Skeletal muscle satellite cell (primary cell): ENCODE results near the gene PDC. TPM values are rescaled to one million over a fixed set of nuclear protein-coding genes. Genes with fewer than 3 reads are reported as not detected.
A peak's percentile ranks its signal among the peaks of the same experiment; 100 is the strongest.

ENCODE experiments used
- H3K27me3 ChIP-seq: 2 replicates; pipeline ENCODE4 v1.7.0; 2013; ENCODE audit warnings: low read length; ENCODE audit not compliant: control insufficient read depth, insufficient read depth
- H3K36me3 ChIP-seq: 2 replicates; pipeline ENCODE4 v1.7.0; 2013; ENCODE audit warnings: mild to moderate bottlenecking, control low read depth, low read length; ENCODE audit not compliant: insufficient read depth
- H3K4me1 ChIP-seq: 2 replicates; pipeline ENCODE4 v1.7.0; 2013; ENCODE audit warnings: low read length; ENCODE audit not compliant: control insufficient read depth, insufficient read depth
- H3K4me2 ChIP-seq: 2 replicates; pipeline ENCODE4 v1.7.0; 2013; ENCODE audit warnings: mild to moderate bottlenecking, low read length
- H3K4me3 ChIP-seq: 2 replicates; pipeline ENCODE4 v1.7.0; 2013; ENCODE audit warnings: low read length
- H3K9ac ChIP-seq: 2 replicates; pipeline ENCODE4 v1.7.0; 2013; ENCODE audit warnings: mild to moderate bottlenecking, low read depth, low read length, moderate library complexity
- H3K9me3 ChIP-seq: replicated peaks from 2 replicates; pipeline ENCODE4 v1.7.0; 2013; ENCODE audit warnings: mild to moderate bottlenecking, control low read depth, low read length
- total RNA-seq: library from RNA; depleted of rRNA; stranded (reverse); fragments of >200 nt; gene quantifications from 2 replicates; pipeline ENCODE4 v1.2.3, GENCODE V29; 2012; rRNA removed

Gene PDC
- 0.22 and 0.51 TPM in 2 replicates for total RNA-seq

- Histone ChIP-seq H3K9me3 (no peaks in the 10 kb centered on the region), H3K27me3 (no peaks in the 10 kb centered on the region), H3K9ac (no peak within 1 kb of the TSS), H3K36me3 (no peaks in the 10 kb centered on the region), H3K4me3 (no peak within 1 kb of the TSS), H3K4me2 (no peak within 1 kb of the TSS), H3K4me1 (no peaks in the 10 kb centered on the region)
These were observed at the start of gene PDC for GRCh38 chr1:186461014-186461413. PDC (minus strand) TSS chr1:186461114; CDS start chr1:186449459, 11,655 bp downstream.

DNA sequence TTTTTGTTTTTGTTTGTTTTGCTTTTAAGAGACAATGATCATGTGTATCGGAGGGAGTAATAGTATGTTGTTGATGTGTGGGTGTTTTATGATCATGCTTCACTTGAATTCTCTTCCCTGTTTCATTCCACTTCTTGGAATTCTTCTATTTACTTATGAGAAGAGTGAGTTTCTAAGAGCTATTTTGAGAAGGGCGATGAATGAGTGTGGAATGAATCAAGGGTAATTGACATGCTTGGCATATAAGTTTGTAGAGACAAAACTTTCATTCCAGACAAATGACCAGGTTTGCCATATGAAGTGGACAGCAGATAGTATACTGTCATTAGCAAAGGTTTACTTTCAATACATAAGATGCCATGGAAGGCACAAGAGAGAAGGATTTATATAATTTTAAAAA is 42.3 kb upstream of the PDC start:
- Histone ChIP-seq H3K36me3 (no peaks in the 10 kb centered on the region), H3K9ac (no peak overlapping the region), H3K9me3 (no peaks in the 10 kb centered on the region), H3K27me3 (no peaks in the 10 kb centered on the region), H3K4me1 (peaks cover 25% of the 10 kb centered on the region), H3K4me3 (no peak overlapping the region), H3K4me2 (peak overlapping the region; percentile 34)

GRCh38 chr1:186502087-186502486 is 41.2 kb upstream of the PDC start:
- H3K27me3 ChIP-seq, result no peaks in the 10 kb centered on the region
- no peak overlapping the region for H3K4me3 ChIP-seq
- peaks cover 25% of the 10 kb centered on the region for H3K4me1 ChIP-seq
- no peaks in the 10 kb centered on the region for H3K9me3 ChIP-seq
- H3K4me2 ChIP-seq, result no peak overlapping the region
- no peak overlapping the region for H3K9ac ChIP-seq
- no peaks in the 10 kb centered on the region for H3K36me3 ChIP-seq

DNA sequence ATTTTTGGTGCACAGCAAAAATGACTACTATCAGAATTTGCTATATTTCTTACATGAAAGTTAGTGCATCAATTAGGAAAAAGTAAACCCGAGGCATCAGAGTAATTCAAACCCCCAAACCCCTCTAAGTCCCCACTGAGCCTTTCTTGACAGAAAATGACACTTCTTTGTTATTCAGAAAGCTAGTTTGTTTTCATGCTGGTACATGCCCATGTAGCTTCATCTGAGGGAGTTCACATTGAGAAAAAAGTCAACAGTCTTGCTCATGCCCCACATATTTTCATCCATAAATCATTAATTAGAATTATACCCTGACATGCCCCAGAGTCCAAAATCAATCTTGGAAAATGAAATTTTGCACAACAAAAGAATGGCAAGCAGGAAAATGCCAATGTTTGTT is 39.9 kb upstream of the PDC start:
- Histone ChIP-seq H3K36me3 (no peaks in the 10 kb centered on the region), H3K4me1 (peaks cover 25% of the 10 kb centered on the region), H3K4me3 (no peak overlapping the region), H3K9me3 (no peaks in the 10 kb centered on the region), H3K9ac (no peak overlapping the region), H3K4me2 (no peak overlapping the region), H3K27me3 (no peaks in the 10 kb centered on the region)

- Histone ChIP-seq H3K4me1 (peaks cover 25% of the 10 kb centered on the region), H3K9me3 (no peaks in the 10 kb centered on the region), H3K9ac (no peak overlapping the region), H3K4me3 (no peak overlapping the region), H3K4me2 (peak overlapping the region; percentile 16), H3K27me3 (no peaks in the 10 kb centered on the region), H3K36me3 (no peaks in the 10 kb centered on the region)
These were observed 38.7 kb upstream of the PDC start for GRCh38 chr1:186499571-186499970.

GRCh38 chr1:186498695-186499389 is 37.9 kb upstream of the PDC start:
- peaks cover 25% of the 10 kb centered on the region for H3K4me1 ChIP-seq
- H3K9me3 ChIP-seq, result no peaks in the 10 kb centered on the region
- no peak overlapping the region for H3K9ac ChIP-seq
- H3K4me3 ChIP-seq, result no peak overlapping the region
- H3K27me3 ChIP-seq, result no peaks in the 10 kb centered on the region
- H3K4me2 ChIP-seq, result peak overlapping the region; percentile 16
- no peaks in the 10 kb centered on the region for H3K36me3 ChIP-seq

DNA sequence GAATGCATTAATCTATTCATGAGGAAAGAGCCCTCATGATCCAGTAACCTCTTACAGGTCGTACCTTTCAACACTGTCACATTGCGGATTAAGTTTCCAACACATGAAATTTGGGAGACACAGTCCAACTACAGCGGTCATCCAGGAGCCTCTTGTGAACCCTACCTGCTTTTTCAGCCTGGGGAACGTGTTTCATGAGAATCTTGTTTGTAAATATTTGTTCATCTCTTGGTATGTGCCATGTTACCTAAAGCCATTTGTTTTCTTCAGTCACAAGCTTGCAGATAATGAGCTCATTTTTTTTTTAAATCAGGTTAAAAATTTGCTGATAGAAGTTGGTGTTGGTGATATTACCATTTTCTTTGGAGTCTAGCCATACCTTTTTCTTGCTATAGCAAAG is 37.2 kb upstream of the PDC start:
- Histone ChIP-seq H3K9me3 (no peaks in the 10 kb centered on the region), H3K4me2 (no peak overlapping the region), H3K36me3 (no peaks in the 10 kb centered on the region), H3K4me3 (no peak overlapping the region), H3K4me1 (peaks cover 19% of the 10 kb centered on the region), H3K27me3 (no peaks in the 10 kb centered on the region), H3K9ac (no peak overlapping the region)

GRCh38 chr1:186497651-186498050 is 36.7 kb upstream of the PDC start:
- Histone ChIP-seq H3K36me3 (no peaks in the 10 kb centered on the region), H3K4me3 (no peak overlapping the region), H3K9me3 (no peaks in the 10 kb centered on the region), H3K4me1 (peaks cover 17% of the 10 kb centered on the region), H3K4me2 (no peak overlapping the region), H3K9ac (no peak overlapping the region), H3K27me3 (no peaks in the 10 kb centered on the region)

DNA sequence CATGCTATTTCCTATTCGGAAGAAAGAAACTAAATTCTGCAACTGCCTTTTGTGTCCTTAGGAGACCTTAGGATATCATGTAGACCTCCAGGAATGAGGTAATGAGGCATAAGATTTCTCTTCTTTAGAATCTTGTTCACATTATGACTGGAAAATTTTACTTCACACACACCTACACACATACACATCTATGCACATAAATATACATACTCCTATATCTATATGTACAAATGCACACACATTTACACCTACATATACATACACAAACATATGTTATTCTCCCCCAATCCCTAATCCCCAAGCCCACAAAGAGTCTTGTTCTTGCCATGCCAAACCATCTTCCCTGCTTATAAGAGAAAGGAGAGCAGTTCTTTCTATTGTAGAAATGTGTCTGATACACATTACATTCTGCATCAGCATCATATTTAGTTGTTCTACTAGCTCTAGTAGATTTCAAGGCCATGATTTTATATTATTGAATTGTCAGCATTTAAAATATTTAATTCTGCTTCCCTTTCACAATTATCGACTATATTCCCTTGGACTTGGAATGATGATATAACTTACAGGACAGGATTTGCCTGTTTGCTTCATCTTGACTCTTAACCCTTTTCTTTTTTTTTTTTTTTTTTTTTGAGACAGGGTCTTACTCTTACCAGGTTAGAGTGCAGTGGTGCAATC is 35.4 kb upstream of the PDC start:
- H3K9me3 ChIP-seq, result no peaks in the 10 kb centered on the region
- no peaks in the 10 kb centered on the region for H3K36me3 ChIP-seq
- H3K27me3 ChIP-seq, result no peaks in the 10 kb centered on the region
- no peak overlapping the region for H3K9ac ChIP-seq
- peaks cover 17% of the 10 kb centered on the region for H3K4me1 ChIP-seq
- H3K4me2 ChIP-seq, result no peak overlapping the region
- no peak overlapping the region for H3K4me3 ChIP-seq

DNA sequence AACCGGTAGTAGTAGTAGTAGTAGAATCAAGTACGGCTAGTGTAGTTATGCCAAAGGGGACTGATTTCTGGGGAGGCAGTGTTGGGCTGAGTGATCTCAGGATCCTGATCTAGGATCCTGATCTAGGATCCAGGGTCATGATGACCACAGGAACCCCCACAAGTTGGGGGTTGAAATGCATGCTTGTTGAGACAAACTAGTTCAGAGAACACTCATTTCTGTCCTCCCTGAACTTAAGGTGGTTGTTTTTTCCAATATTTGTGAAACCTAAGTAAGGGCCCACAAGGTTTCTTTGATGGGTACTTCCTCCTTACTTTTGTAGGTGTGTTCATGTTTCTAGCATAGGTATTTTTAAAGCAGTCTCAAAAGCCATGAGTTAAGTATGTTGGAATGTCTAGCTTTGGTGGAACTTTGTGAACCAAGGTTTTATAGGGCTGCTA is 33.9 kb upstream of the PDC start:
- no peaks in the 10 kb centered on the region for H3K36me3 ChIP-seq
- no peak overlapping the region for H3K9ac ChIP-seq
- no peaks in the 10 kb centered on the region for H3K9me3 ChIP-seq
- no peak overlapping the region for H3K4me2 ChIP-seq
- no peak overlapping the region for H3K4me3 ChIP-seq
- H3K27me3 ChIP-seq, result no peaks in the 10 kb centered on the region
- peaks cover 16% of the 10 kb centered on the region for H3K4me1 ChIP-seq

- Histone ChIP-seq H3K27me3 (no peaks in the 10 kb centered on the region), H3K9ac (no peak overlapping the region), H3K4me3 (no peak overlapping the region), H3K9me3 (no peaks in the 10 kb centered on the region), H3K4me2 (peak overlapping the region; percentile 11), H3K36me3 (no peaks in the 10 kb centered on the region), H3K4me1 (no peaks in the 10 kb centered on the region)
These were observed 31.8 kb upstream of the PDC start for GRCh38 chr1:186492531-186493291.
